NCI-H2196 (cell line): ENCODE measurements around the gene CNST.
"Not testable (repeated sequence)": the region's sequence is repeated elsewhere in the genome, so short reads cannot be mapped to it uniquely, and the experiment has no call there.

Experiments
- DNase-seq: peaks from one replicate; lab custom pipeline; 2025; ENCODE audit not compliant: unreplicated experiment; lab: John Stamatoyannopoulos, UW

Gene CNST

GRCh38 chr1:246698466-246699094 lies 132.3 kb downstream of the CNST start:
- no peak for DNase-seq

- peak; percentile 69 for DNase-seq
Observed at GRCh38 chr1:246699095-246699735, 133.0 kb downstream of the CNST start.

- no peak for DNase-seq
Observed at GRCh38 chr1:246703581-246703980, 137.3 kb downstream of the CNST start.

GRCh38 chr1:246705368-246705767 lies 139.1 kb downstream of the CNST start:
- DNase-seq: no peak

GRCh38 chr1:246708166-246708565 lies 141.9 kb downstream of the CNST start:
- no peak for DNase-seq

- DNase-seq: no peak
Observed at GRCh38 chr1:246709196-246709595, 142.9 kb downstream of the CNST start.

GRCh38 chr1:246709835-246710234 lies 143.6 kb downstream of the CNST start:
- DNase-seq: no peak

- DNase-seq: no peak
Observed at GRCh38 chr1:246711548-246712003, 145.3 kb downstream of the CNST start.

GRCh38 chr1:246712428-246712827 lies 146.2 kb downstream of the CNST start:
- not testable (repeated sequence) for DNase-seq
